Thymus (tissue), 11 donors: Measurements from ENCODE around the gene ZBTB49. TPM values are rescaled to one million over a fixed set of nuclear protein-coding genes. Genes with fewer than 3 reads are reported as not detected.
A peak's percentile ranks its signal among the peaks of the same experiment; 100 is the strongest.

Experiments
- DNase-seq, 9 donors: peaks; one replicate each; pipeline ENCODE4 v3.0.0-alpha.2; 2013; ENCODE audit warnings: low spot score in 9 of 9, low read depth in 6 of 9, missing footprints in 1 of 9
- H3K27ac ChIP-seq, 2 donors: one replicate each; pipeline ENCODE4 v1.5.1; 2013; ENCODE audit warnings: control low read depth in 1 of 2, low read depth in 1 of 2, low read length in 1 of 2, mild to moderate bottlenecking in 1 of 2, moderate library complexity in 1 of 2
- H3K27me3 ChIP-seq, 2 donors: one replicate each; pipeline ENCODE4 v1.5.1; 2013; ENCODE audit warnings: low read length in 1 of 2; ENCODE audit not compliant: control insufficient read depth in 2 of 2, insufficient read depth in 1 of 2
- H3K36me3 ChIP-seq, 2 donors: one replicate each; pipeline ENCODE4 v1.5.1; 2013; ENCODE audit warnings: low read length in 1 of 2, mild to moderate bottlenecking in 1 of 2, moderate library complexity in 1 of 2; ENCODE audit not compliant: control insufficient read depth in 2 of 2, insufficient read depth in 2 of 2
- H3K4me1 ChIP-seq, 2 donors: one replicate each; pipeline ENCODE4 v1.5.1; 2013; ENCODE audit warnings: low read length in 2 of 2; ENCODE audit not compliant: control insufficient read depth in 2 of 2, insufficient read depth in 2 of 2
- H3K4me3 ChIP-seq, 2 donors: one replicate each; pipeline ENCODE4 v1.5.1; 2013; ENCODE audit warnings: low read length in 2 of 2, control low read depth in 1 of 2, mild to moderate bottlenecking in 1 of 2
- H3K9me3 ChIP-seq, 2 donors: one replicate each; pipeline ENCODE4 v1.5.1; 2013; ENCODE audit warnings: low read length in 1 of 2, mild to moderate bottlenecking in 1 of 2; ENCODE audit not compliant: control insufficient read depth in 2 of 2, insufficient read depth in 1 of 2
- WGBS: extraction: QIAGEN DNeasy Blood & Tissue Kit; methylation state at CpG from one replicate; pipeline ENCODE4 v1.1.7; 2013; 5-methylcytosine and 5-hydroxymethylcytosine counted together
- polyA plus RNA-seq: library from polyadenylated mRNA; stranded (reverse); fragments of 200-250 nt; gene quantifications from one replicate; pipeline ENCODE4 v1.2.3, GENCODE V29; 2013
- total RNA-seq: library from RNA; stranded (reverse); fragments of 120-200 nt; gene quantifications from one replicate; pipeline ENCODE4 v1.2.4, GENCODE V29; 2013
- donor health status: healthy.

ZBTB49 gene
- total and polyA plus RNA-seq, 2 donors, result 4.5 to 5.5 TPM

GRCh38 chr4:4350909-4351308 lies 60.9 kb downstream of the ZBTB49 start:
- peaks cover 0 to 3% of the 10 kb centered on the region in 2 donors for H3K4me1 ChIP-seq
- H3K36me3 ChIP-seq, result no peaks in the 10 kb centered on the region
- WGBS, result 91% methylated on average over 4 of the region's 4 CpGs
- peaks cover 0 to 3% of the 10 kb centered on the region in 2 donors for H3K9me3 ChIP-seq
- no peak overlapping the region for H3K27ac ChIP-seq
- H3K27me3 ChIP-seq, result no peaks in the 10 kb centered on the region
- no peak overlapping the region for H3K4me3 ChIP-seq
- no peak for DNase-seq

- H3K27me3 ChIP-seq, result peaks cover 0 to 6% of the 10 kb centered on the region in 2 donors
- H3K36me3 ChIP-seq, result no peaks in the 10 kb centered on the region
- no peak overlapping the region for H3K27ac ChIP-seq
- no peak for DNase-seq
- no peak overlapping the region for H3K4me3 ChIP-seq
- 62% methylated on average over 1 of the region's 1 CpG for WGBS
- no peaks in the 10 kb centered on the region for H3K9me3 ChIP-seq
- no peaks in the 10 kb centered on the region for H3K4me1 ChIP-seq
Observed at GRCh38 chr4:4355302-4355701, 65.3 kb downstream of the ZBTB49 start.

- peaks cover 0 to 6% of the 10 kb centered on the region in 2 donors for H3K27me3 ChIP-seq
- H3K4me3 ChIP-seq, result no peak overlapping the region
- H3K27ac ChIP-seq, result no peak overlapping the region
- H3K9me3 ChIP-seq, result no peaks in the 10 kb centered on the region
- WGBS, result 82% methylated on average over 26 of the region's 26 CpGs
- no peaks in the 10 kb centered on the region for H3K4me1 ChIP-seq
- no peak for DNase-seq
- no peaks in the 10 kb centered on the region for H3K36me3 ChIP-seq
Observed at GRCh38 chr4:4356106-4357041, 66.3 kb downstream of the ZBTB49 start.

DNA sequence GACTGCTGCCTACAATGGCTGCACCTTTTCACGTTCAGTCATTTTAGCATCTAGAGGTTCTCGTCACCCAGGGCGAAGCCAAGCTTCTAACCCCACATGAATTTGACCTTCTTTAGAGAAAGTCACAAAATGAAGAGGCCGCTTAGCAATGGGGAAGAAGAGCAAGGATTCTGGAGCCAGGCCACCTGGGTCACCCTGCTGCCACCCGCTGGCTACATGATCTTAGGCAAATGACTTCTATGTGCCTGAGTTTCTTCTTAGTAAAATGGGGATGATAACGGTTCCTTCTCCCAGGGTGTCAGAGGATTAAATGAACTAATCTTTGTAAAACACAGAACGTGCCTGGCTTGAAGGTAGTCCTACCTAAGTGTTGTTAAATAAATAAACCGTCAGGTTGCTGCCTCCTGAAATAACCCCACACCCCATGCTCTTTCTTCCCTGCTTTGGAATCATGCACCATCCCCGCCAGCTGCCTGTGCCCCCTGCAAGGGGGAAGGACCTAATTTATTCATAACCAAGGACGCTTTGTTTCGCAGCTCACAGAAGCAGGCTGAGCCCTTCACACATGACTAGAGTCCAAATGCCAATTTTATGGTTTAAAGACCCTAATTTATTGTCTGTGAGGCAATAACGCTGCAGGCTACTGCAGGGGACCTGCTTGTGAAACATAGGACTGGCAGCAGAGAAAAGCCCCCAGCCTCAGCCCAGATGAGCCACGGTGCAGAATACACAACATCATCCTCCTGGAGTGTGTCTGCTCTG lies 68.2 kb downstream of the ZBTB49 start:
- no peak overlapping the region for H3K4me3 ChIP-seq
- DNase-seq, result no peak
- no peaks in the 10 kb centered on the region for H3K9me3 ChIP-seq
- no peaks in the 10 kb centered on the region for H3K4me1 ChIP-seq
- H3K27me3 ChIP-seq, result peaks cover 0 to 6% of the 10 kb centered on the region in 2 donors
- no peak overlapping the region for H3K27ac ChIP-seq
- H3K36me3 ChIP-seq, result no peaks in the 10 kb centered on the region
- 76% methylated on average over 13 of the region's 13 CpGs for WGBS

DNA sequence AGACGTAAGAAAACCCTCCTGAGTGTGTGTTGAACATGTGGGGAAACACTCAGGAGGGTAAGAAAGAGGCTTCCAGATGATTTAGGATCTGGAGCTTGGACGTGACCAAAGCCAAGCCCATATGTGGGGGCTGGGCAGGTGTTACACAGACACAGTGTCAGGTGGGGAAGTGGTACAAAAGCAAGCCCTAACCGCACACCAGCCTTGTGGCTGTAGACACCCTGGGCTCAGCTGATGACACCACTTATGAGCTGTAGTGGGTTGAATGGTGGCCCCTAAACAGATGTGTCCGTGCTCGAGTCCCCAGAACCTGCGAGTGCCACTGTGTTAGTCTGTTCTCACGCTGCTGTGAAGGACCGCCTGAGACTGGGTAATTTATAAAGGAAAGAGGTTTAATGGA lies 71.8 kb downstream of the ZBTB49 start:
- peak in 1 of 9 donors; percentile 5 for DNase-seq
- H3K36me3 ChIP-seq, result no peaks in the 10 kb centered on the region
- H3K27ac ChIP-seq, result no peak overlapping the region
- H3K9me3 ChIP-seq, result peaks cover 0 to 4% of the 10 kb centered on the region in 2 donors
- peaks cover 0 to 6% of the 10 kb centered on the region in 2 donors for H3K27me3 ChIP-seq
- no peaks in the 10 kb centered on the region for H3K4me1 ChIP-seq
- 75% methylated on average over 8 of the region's 8 CpGs for WGBS
- no peak overlapping the region for H3K4me3 ChIP-seq

- Histone ChIP-seq H3K27me3 (peaks cover 0 to 4% of the 10 kb centered on the region in 2 donors), H3K36me3 (no peaks in the 10 kb centered on the region), H3K4me1 (no peaks in the 10 kb centered on the region), H3K27ac (no peak overlapping the region), H3K4me3 (no peak overlapping the region), H3K9me3 (peaks cover 0 to 4% of the 10 kb centered on the region in 2 donors)
- WGBS, result 80% methylated on average over 16 of the region's 16 CpGs
- no peak for DNase-seq
Observed at GRCh38 chr4:4362991-4363697, 73.1 kb downstream of the ZBTB49 start.

GRCh38 chr4:4364061-4364460 lies 74.0 kb downstream of the ZBTB49 start:
- WGBS, result 86% methylated on average over 3 of the region's 3 CpGs
- Histone ChIP-seq H3K36me3 (no peaks in the 10 kb centered on the region), H3K27me3 (no peaks in the 10 kb centered on the region), H3K9me3 (peaks cover 0 to 4% of the 10 kb centered on the region in 2 donors), H3K4me1 (no peaks in the 10 kb centered on the region), H3K4me3 (no peak overlapping the region), H3K27ac (no peak overlapping the region)
- no peak for DNase-seq

- Histone ChIP-seq H3K9me3 (peaks cover 0 to 4% of the 10 kb centered on the region in 2 donors), H3K36me3 (no peaks in the 10 kb centered on the region), H3K27me3 (no peaks in the 10 kb centered on the region), H3K4me1 (no peaks in the 10 kb centered on the region), H3K27ac (no peak overlapping the region), H3K4me3 (no peak overlapping the region)
- no peak for DNase-seq
- WGBS, result 92% methylated on average over 9 of the region's 9 CpGs
Observed at GRCh38 chr4:4364486-4365208, 74.6 kb downstream of the ZBTB49 start.
